ENCODE data around the gene DNAJC28. TPM values are rescaled to one million over a fixed set of nuclear protein-coding genes. Genes with fewer than 3 reads are reported as not detected.
"Not testable (repeated sequence)": the region's sequence is repeated elsewhere in the genome, so short reads cannot be mapped to it uniquely, and the experiment has no call there.

Gene DNAJC28
- total and polyA plus RNA-seq, 2 donors (not counting 1 experiment from before 2014, with no cell fraction given), result 0.30 to 2.5 TPM

- CTCF ChIA-PET, result no interaction called here
- POLR2A ChIA-PET, result no interaction called here
- no peak overlapping the region for H3K4me2 ChIP-seq (replicated peaks; ENCODE audit: low read depth, low read length, poor library complexity, severe bottlenecking)
- Mint-ChIP-seq H3K4me3 (no peak overlapping the region), H3K27ac (no peak overlapping the region), H3K27me3 (no peaks in the 10 kb centered on the region), H3K9me3 (ENCODE audit: insufficient read depth) (no peaks in the 10 kb centered on the region), H3K4me1 (peaks cover 7% of the 10 kb centered on the region)
- no peaks in the 10 kb centered on the region for H3K4me1 ChIP-seq (ENCODE audit: control insufficient read depth in 2 of 2, insufficient read depth in 2 of 2, low read length in 2 of 2)
- no peak overlapping the region for H2AFZ ChIP-seq (ENCODE audit: insufficient read depth, low read depth, low read length, poor library complexity, severe bottlenecking)
- H3K9ac ChIP-seq (ENCODE audit: low read length), result no peak overlapping the region
- no peak for ATAC-seq (ENCODE audit: low read depth)
- H4K20me1 ChIP-seq (ENCODE audit: control insufficient read depth, insufficient read depth, low read length, poor library complexity, severe bottlenecking), result no peaks in the 10 kb centered on the region
- H3K36me3 ChIP-seq (replicated peaks in 1 of 2; ENCODE audit: control extremely low read depth in 1 of 2, control insufficient read depth in 1 of 2, extremely low read depth in 1 of 2, insufficient read depth in 2 of 2, low read length in 1 of 2), result peaks cover 0 to 7% of the 10 kb centered on the region in 2 experiments
- 90% methylated on average over 2 of the region's 2 CpGs for WGBS (ENCODE audit: insufficient coverage)
- no peak overlapping the region for H3K27ac ChIP-seq (ENCODE audit: low read length in 2 of 2)
- DNase-seq, result no peak
- H3K79me2 ChIP-seq (ENCODE audit: control insufficient read depth, insufficient read depth, low read length), result peaks cover 76% of the 10 kb centered on the region
- no peak overlapping the region for H3K4me3 ChIP-seq (ENCODE audit: control extremely low read depth in 1 of 5, extremely low read depth in 1 of 5, insufficient read depth in 1 of 5, low read depth in 2 of 5, low read length in 4 of 5)
- H3K9me3 ChIP-seq (ENCODE audit: control extremely low read depth in 1 of 3, control insufficient read depth in 2 of 3, insufficient read depth in 1 of 3, low read length in 2 of 3), result peaks cover 0 to 3% (median 0%) of the 10 kb centered on the region in 3 donors
- H3K27me3 ChIP-seq (replicated peaks in 1 of 4; ENCODE audit: control extremely low read depth in 1 of 4, control insufficient read depth in 3 of 4, insufficient read depth in 4 of 4, low read length in 3 of 4), result no peaks in the 10 kb centered on the region
- intact Hi-C loops (cut with micrococcal nuclease), result loop anchor here (10.0 kb wide), 1 partner anchor 1076 kb away; the partner anchor contains the start of gene URB1
- TF ChIP-seq EZH2 (IDR thresholded peaks at IDR 0.05; ENCODE audit: borderline replicate concordance, insufficient read depth, low read depth, low read length, poor library complexity, severe bottlenecking) (no peak), CTCF (IDR thresholded peaks at IDR 0.05) (no peak)
These were observed 20.8 kb downstream of the DNAJC28 start for GRCh38 chr21:33470701-33471100.

- H3K27me3 ChIP-seq (replicated peaks in 1 of 4; ENCODE audit: control extremely low read depth in 1 of 4, control insufficient read depth in 3 of 4, insufficient read depth in 4 of 4, low read length in 3 of 4); H4K20me1 ChIP-seq (ENCODE audit: control insufficient read depth, insufficient read depth, low read length, poor library complexity, severe bottlenecking); H3K4me3 ChIP-seq (ENCODE audit: control extremely low read depth in 1 of 5, extremely low read depth in 1 of 5, insufficient read depth in 1 of 5, low read depth in 2 of 5, low read length in 4 of 5); ATAC-seq (ENCODE audit: low read depth); H3K4me3 Mint-ChIP-seq; intact Hi-C loops (cut with micrococcal nuclease); H3K4me1 Mint-ChIP-seq; CTCF ChIA-PET; H3K27me3 Mint-ChIP-seq; H3K36me3 ChIP-seq (replicated peaks in 1 of 2; ENCODE audit: control extremely low read depth in 1 of 2, control insufficient read depth in 1 of 2, extremely low read depth in 1 of 2, insufficient read depth in 2 of 2, low read length in 1 of 2); H3K4me1 ChIP-seq (ENCODE audit: control insufficient read depth in 2 of 2, insufficient read depth in 2 of 2, low read length in 2 of 2); H3K27ac ChIP-seq (ENCODE audit: low read length in 2 of 2); H3K27ac Mint-ChIP-seq; H3K9me3 Mint-ChIP-seq (ENCODE audit: insufficient read depth); POLR2A ChIA-PET; H3K9me3 ChIP-seq (ENCODE audit: control extremely low read depth in 1 of 3, control insufficient read depth in 2 of 3, insufficient read depth in 1 of 3, low read length in 2 of 3); H3K4me2 ChIP-seq (replicated peaks; ENCODE audit: low read depth, low read length, poor library complexity, severe bottlenecking); DNase-seq; H3K9ac ChIP-seq (ENCODE audit: low read length); H2AFZ ChIP-seq (ENCODE audit: insufficient read depth, low read depth, low read length, poor library complexity, severe bottlenecking): not testable (repeated sequence)
- H3K79me2 ChIP-seq (ENCODE audit: control insufficient read depth, insufficient read depth, low read length), result peaks cover 62% of the 10 kb centered on the region
- 100% methylated on average over 2 of the region's 4 CpGs for WGBS (ENCODE audit: insufficient coverage)
These were observed 22.3 kb downstream of the DNAJC28 start for GRCh38 chr21:33469183-33469582.
